HCT116 (cell line): ENCODE results near the gene ARMH4. TPM values are rescaled to one million over a fixed set of nuclear protein-coding genes. Genes with fewer than 3 reads are reported as not detected.

Experiments used
- ATAC-seq: fragments of 200-7000 bp; cut with Tn5 transposase; 2 replicates; pipeline ENCODE4 v1.9.1; 2020; ENCODE audit warnings: mild to moderate bottlenecking, moderate library complexity
- BruUV-seq: library from RNA; stranded (reverse); fragments of 400-500 nt; replicated peaks from 2 replicates; lab custom pipeline; 2021; lab: Mats Ljungman, UMichigan
- CTCF ChIA-PET: fragments of 300-600 bp; sonication (Branson Sonifier 250); formaldehyde crosslinking; loops from one replicate; lab custom pipeline; 2021; ENCODE audit warnings: antibody characterized with exemption; lab: Charles Lee
- POLR2A ChIA-PET: fragments of 300-600, 350-600 bp; sonication (Branson Sonifier 250); formaldehyde crosslinking; loops from one replicate; lab custom pipeline; 2021; ENCODE audit warnings: antibody characterized with exemption; lab: Charles Lee
- RAD21 ChIA-PET, 2 experiments: fragments of 300-600 bp; sonication (Branson Sonifier 250); formaldehyde crosslinking; loops; one replicate each; lab custom pipeline; 2023; ENCODE audit warnings: low total read pairs in 2 of 2; ENCODE audit not compliant: uncharacterized antibody in 2 of 2, unreplicated experiment in 2 of 2, low non-redundant PET in 1 of 2; lab: Charles Lee
- DNase-seq: peaks from one replicate; pipeline ENCODE4 v3.0.0-alpha.2; 2010; ENCODE audit warnings: low read depth, low spot score
- H2AFZ ChIP-seq: fragments of 200-600 bp; shearing (Covaris generic), sonication (generic); 2 replicates; pipeline ENCODE4 v1.6.1; 2017; ENCODE audit warnings: low read depth, mixed run types, mixed read lengths, antibody characterized with exemption, low read length; ENCODE audit not compliant: poor library complexity, severe bottlenecking
- H3K27ac ChIP-seq: 2 replicates; pipeline ENCODE4 v1.5.1; 2012; ENCODE audit warnings: low read depth, low read length
- H3K27me3 ChIP-seq: fragments of 200-600 bp; sonication (generic); 2 replicates; pipeline ENCODE4 v1.6.1; 2016; ENCODE audit warnings: mixed run types, low read length, mixed read lengths; ENCODE audit not compliant: insufficient read depth
- H3K36me3 ChIP-seq, 2 experiments: fragments of 200-500 bp in 1 of 2; fragments of 200-600 bp in 1 of 2; sonication (Bioruptor generic) in 1 of 2; sonication (generic) in 1 of 2; 2 replicates each; pipeline versions ENCODE4 v1.5.1 to v1.6.1; 2014 to 2016; ENCODE audit warnings: low read length in 2 of 2, inconsistent platforms in 1 of 2, mixed read lengths in 1 of 2, mixed run types in 1 of 2; ENCODE audit not compliant: insufficient read depth in 2 of 2, control insufficient read depth in 1 of 2
- H3K4me1 ChIP-seq, 2 experiments: fragments of 200-600 bp in 1 of 2; sonication (generic) in 1 of 2; 2 replicates each; pipeline versions ENCODE4 v1.5.1 to v1.6.1; 2012 to 2017; ENCODE audit warnings: low read length in 2 of 2, inconsistent platforms in 1 of 2, mild to moderate bottlenecking in 1 of 2, mixed read lengths in 1 of 2, mixed run types in 1 of 2, moderate library complexity in 1 of 2; ENCODE audit not compliant: insufficient read depth in 2 of 2, control insufficient read depth in 1 of 2
- H3K4me2 ChIP-seq: fragments of 200-600 bp; sonication (generic); 2 replicates; pipeline ENCODE4 v1.6.1; 2017; ENCODE audit warnings: mixed run types, low read length, mixed read lengths
- H3K4me3 ChIP-seq, 2 experiments: fragments of 200-600 bp in 1 of 2; sonication (generic) in 1 of 2; replicated peaks in 1 of 2; 2 replicates each; pipeline ENCODE4 v1.5.1; 2011 to 2016; ENCODE audit warnings: low read length in 2 of 2, control low read depth in 1 of 2, low read depth in 1 of 2, mild to moderate bottlenecking in 1 of 2, mixed read lengths in 1 of 2, mixed run types in 1 of 2
- H3K79me2 ChIP-seq: fragments of 200-600 bp; sonication (generic); 2 replicates; pipeline ENCODE4 v1.6.1; 2017; ENCODE audit warnings: mild to moderate bottlenecking, mixed run types, low read length, moderate library complexity, mixed read lengths; ENCODE audit not compliant: insufficient read depth
- H3K9ac ChIP-seq: fragments of 200-600 bp; sonication (generic); 2 replicates; pipeline ENCODE4 v1.6.1; 2016; ENCODE audit warnings: low read length, mixed read lengths
- H3K9me2 ChIP-seq: fragments of 200-600 bp; sonication (generic), shearing (Covaris generic); 2 replicates; pipeline ENCODE4 v1.6.1; 2017; ENCODE audit warnings: mixed run types, mild to moderate bottlenecking, moderate library complexity; ENCODE audit not compliant: insufficient read depth
- H3K9me3 ChIP-seq, 2 experiments: fragments of 200-500 bp in 1 of 2; fragments of 200-600 bp in 1 of 2; sonication (Bioruptor generic) in 1 of 2; sonication (generic) in 1 of 2; 2 replicates each; pipeline ENCODE4 v1.6.1; 2014 to 2017; ENCODE audit warnings: low read length in 2 of 2, mixed read lengths in 2 of 2, inconsistent platforms in 1 of 2, low read depth in 1 of 2, mild to moderate bottlenecking in 1 of 2, mixed run types in 1 of 2, moderate library complexity in 1 of 2; ENCODE audit not compliant: control insufficient read depth in 1 of 2, insufficient read depth in 1 of 2
- H4K20me1 ChIP-seq: fragments of 200-600 bp; sonication (generic), shearing (Covaris generic); 2 replicates; pipeline ENCODE4 v1.6.1; 2017; ENCODE audit warnings: mixed run types, mild to moderate bottlenecking, moderate library complexity; ENCODE audit not compliant: insufficient read depth
- ATF3 ChIP-seq: IDR thresholded peaks from 2 replicates; pipeline ENCODE4 v1.6.1; 2012
- CBX3 ChIP-seq: IDR thresholded peaks from 2 replicates; pipeline ENCODE4 v1.6.1; 2012; ENCODE audit warnings: low read depth
- CTCF ChIP-seq, 3 experiments: fragments of 200-600 bp in 1 of 3; sonication (generic) in 1 of 3; IDR thresholded peaks in 2 of 3; conservative IDR thresholded peaks in 1 of 3; 2 replicates each; pipeline ENCODE4 v1.5.1; 2012 to 2017; ENCODE audit warnings: low read depth in 2 of 3, low read length in 2 of 3, antibody characterized with exemption in 1 of 3, borderline replicate concordance in 1 of 3, control low read depth in 1 of 3, mild to moderate bottlenecking in 1 of 3, mixed read lengths in 1 of 3, mixed run types in 1 of 3, moderate library complexity in 1 of 3; ENCODE audit not compliant: insufficient read depth in 1 of 3
- POLR2A ChIP-seq: IDR thresholded peaks from 2 replicates; pipeline ENCODE4 v1.7.0; 2011; ENCODE audit warnings: borderline replicate concordance; ENCODE audit not compliant: insufficient read depth, insufficient read length; ENCODE audit errors: extremely low read depth
- REST ChIP-seq: IDR thresholded peaks from 2 replicates; pipeline ENCODE4 v1.6.1; 2012; ENCODE audit warnings: low read depth
- SP1 ChIP-seq: IDR thresholded peaks from 2 replicates; pipeline ENCODE4 v1.6.1; 2012; ENCODE audit warnings: low read depth
- TCF7L2 ChIP-seq: IDR thresholded peaks from 2 replicates; pipeline ENCODE4 v1.7.0; 2011; ENCODE audit warnings: borderline replicate concordance, inconsistent platforms; ENCODE audit not compliant: insufficient read depth, insufficient read length; ENCODE audit errors: extremely low read depth
- intact Hi-C: fragments of 100-400 bp; cut with micrococcal nuclease; formaldehyde crosslinking; loops from 2 replicates; pipeline ENCODE4 v1.10.0; 2022
- total RNA-seq: library from RNA; stranded (reverse); gene quantifications from one replicate; pipeline ENCODE4 v1.2.1, GENCODE V29; 2021; ENCODE audit not compliant: unreplicated experiment

The ARMH4 gene
- total RNA-seq, 1 experiment from 2014 or later: 1.7 TPM

DNA sequence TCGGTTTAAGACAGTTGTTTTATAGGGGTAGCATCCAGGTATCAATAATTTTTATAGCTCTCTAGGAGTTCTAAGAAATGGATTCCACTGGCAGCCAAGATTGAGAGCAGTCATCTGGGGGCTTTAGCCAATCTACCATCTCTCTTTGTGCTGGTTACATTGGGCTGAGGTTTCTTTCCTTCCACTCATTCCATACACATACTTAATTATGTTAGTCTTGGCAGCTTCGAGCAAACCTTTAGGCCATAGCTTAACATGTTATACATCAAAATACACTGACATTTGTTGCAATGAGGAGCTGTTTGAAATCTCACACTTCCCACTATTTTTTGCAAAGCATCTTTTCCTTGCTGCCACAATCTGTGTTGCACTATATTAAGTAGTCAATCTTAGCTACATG is 63.1 kb downstream of the ARMH4 start:
- ATAC-seq (no peak), DNase-seq (no peak)
- CTCF ChIA-PET: no interaction called here
- Histone ChIP-seq H3K27me3 (no peaks in the 10 kb centered on the region), H3K4me2 (no peak overlapping the region), H3K79me2 (no peaks in the 10 kb centered on the region), H3K4me3 (no peak overlapping the region), H3K36me3 (no peaks in the 10 kb centered on the region), H3K27ac (no peak overlapping the region), H3K9me3 (no peaks in the 10 kb centered on the region), H4K20me1 (no peaks in the 10 kb centered on the region), H2AFZ (no peak overlapping the region), H3K9me2 (no peaks in the 10 kb centered on the region), H3K4me1 (no peaks in the 10 kb centered on the region), H3K9ac (no peak overlapping the region)
- TF ChIP-seq TCF7L2: no peak
- no peak for TF ChIP-seq SP1
- TF ChIP-seq CBX3: no peak
- TF ChIP-seq CTCF (IDR thresholded peaks at IDR 0.05 in 2 of 3, conservative IDR thresholded peaks at IDR 0.05 in 1 of 3; ENCODE audit: borderline replicate concordance in 1 of 3, insufficient read depth in 1 of 3, low read depth in 2 of 3, low read length in 2 of 3): no peak
- TF ChIP-seq ATF3: no peak
- no peak for TF ChIP-seq POLR2A
- no peak for TF ChIP-seq REST
- intact Hi-C loops: no loop called here
- POLR2A ChIA-PET: interaction anchor here (1.0 kb wide), 1 partner anchor 13 kb away, joined by 3 read pairs; no protein-coding TSS in a partner anchor
- no TSS peak for BruUV-seq
- RAD21 ChIA-PET: no interaction called here
